Ovary (tissue), 3 donors: ENCODE measurements around the gene PRRT1.

ENCODE experiments used
- CTCF ChIP-seq, 3 donors: fragments of 450-650 bp in 2 of 3; fragments of 200-600 bp in 1 of 3; IDR thresholded peaks; one replicate each; pipeline versions ENCODE4 v1.5.1 to v1.8.0; 2016 to 2022; ENCODE audit warnings: antibody characterized with exemption in 3 of 3, mild to moderate bottlenecking in 1 of 3
- EP300 ChIP-seq: sonication (generic); formaldehyde crosslinking; IDR thresholded peaks from one replicate; pipeline ENCODE4 v1.6.1; 2017; ENCODE audit warnings: antibody characterized with exemption
- POLR2A ChIP-seq: fragments of 450-650 bp; IDR thresholded peaks from one replicate; pipeline ENCODE4 v1.6.1; 2017; ENCODE audit warnings: antibody characterized with exemption, mild to moderate bottlenecking, moderate library complexity
- donor health status: DM: no; HTN: no; CAD: no.

- no peak for TF ChIP-seq CTCF (IDR thresholded peaks at IDR 0.05)
- no peak for TF ChIP-seq EP300
- no peak for TF ChIP-seq POLR2A
Observed at GRCh38 chr6:32163559-32164258, 12.0 kb upstream of the PRRT1 start.
